ENCODE measurements around the gene GALNT6. TPM values are rescaled to one million over a fixed set of nuclear protein-coding genes. Genes with fewer than 3 reads are reported as not detected.

The GALNT6 gene
- total and polyA plus RNA-seq, 11 donors: 0.08 to 8.0 (median 0.77) TPM

DNA sequence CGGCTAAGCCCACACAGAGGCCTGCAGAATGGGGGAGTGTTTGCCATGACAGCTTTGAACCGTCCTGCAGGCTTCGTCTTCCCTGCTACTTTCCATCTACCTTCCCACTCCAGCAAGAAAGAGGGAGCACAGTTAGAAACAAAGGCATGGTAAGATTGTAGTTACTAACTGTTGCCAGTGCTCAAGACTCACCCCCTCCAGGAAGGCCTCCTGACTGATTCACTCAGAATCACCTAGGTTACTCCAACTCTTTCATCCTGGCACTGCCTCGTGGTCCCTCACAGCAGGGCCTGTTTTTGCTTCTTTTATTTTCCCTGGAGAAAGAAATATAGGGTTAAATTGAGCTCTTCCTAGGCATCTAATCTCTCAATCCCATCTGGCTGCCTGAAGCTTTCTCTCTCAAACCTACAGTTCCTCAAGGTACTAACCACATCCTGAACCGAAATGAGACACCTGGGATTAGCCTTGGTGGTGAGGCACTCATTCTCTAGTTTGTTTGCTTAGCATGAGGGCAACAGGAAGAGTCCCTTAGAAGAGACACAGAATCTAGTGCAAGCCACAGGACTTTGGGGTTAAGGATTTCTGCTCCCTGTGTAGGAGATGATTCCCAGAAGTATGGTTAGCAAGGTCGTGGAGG is 7.8 kb downstream of the GALNT6 start:
- 68 to 86% (median 73%) methylated on average over 6 of the region's 6 CpGs for WGBS, 4 donors
- DNase-seq: no peak

DNA sequence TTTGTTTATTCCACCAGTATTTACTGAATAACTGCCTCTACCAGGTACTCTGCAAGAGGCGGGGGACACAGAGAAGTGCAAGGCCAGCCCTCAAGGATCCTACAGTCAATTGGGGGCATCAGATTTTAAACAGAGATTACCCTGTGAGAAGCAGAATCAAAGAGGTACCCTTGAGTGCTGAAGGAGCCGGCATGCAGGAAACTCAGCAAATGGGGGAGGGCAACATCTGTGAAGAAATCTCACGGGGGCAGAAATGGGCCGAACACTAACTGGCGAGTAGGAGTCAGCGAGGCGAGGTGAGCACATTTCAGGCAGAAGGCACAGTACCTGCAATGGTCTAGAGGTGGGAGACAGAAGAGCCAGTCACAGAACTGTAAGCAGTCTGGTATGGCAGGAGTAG is 9.0 kb downstream of the GALNT6 start:
- peaks cover 0 to 24% (median 0%) of the 10 kb centered on the region in 9 donors for H3K36me3 ChIP-seq
- no peak for DNase-seq
- H3K27me3 ChIP-seq: no peaks in the 10 kb centered on the region
- no peak for TF ChIP-seq POLR2A (IDR thresholded peaks at IDR 0.05)
- TF ChIP-seq, protein P1, sequence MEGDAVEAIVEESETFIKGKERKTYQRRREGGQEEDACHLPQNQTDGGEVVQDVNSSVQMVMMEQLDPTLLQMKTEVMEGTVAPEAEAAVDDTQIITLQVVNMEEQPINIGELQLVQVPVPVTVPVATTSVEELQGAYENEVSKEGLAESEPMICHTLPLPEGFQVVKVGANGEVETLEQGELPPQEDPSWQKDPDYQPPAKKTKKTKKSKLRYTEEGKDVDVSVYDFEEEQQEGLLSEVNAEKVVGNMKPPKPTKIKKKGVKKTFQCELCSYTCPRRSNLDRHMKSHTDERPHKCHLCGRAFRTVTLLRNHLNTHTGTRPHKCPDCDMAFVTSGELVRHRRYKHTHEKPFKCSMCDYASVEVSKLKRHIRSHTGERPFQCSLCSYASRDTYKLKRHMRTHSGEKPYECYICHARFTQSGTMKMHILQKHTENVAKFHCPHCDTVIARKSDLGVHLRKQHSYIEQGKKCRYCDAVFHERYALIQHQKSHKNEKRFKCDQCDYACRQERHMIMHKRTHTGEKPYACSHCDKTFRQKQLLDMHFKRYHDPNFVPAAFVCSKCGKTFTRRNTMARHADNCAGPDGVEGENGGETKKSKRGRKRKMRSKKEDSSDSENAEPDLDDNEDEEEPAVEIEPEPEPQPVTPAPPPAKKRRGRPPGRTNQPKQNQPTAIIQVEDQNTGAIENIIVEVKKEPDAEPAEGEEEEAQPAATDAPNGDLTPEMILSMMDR (IDR thresholded peaks at IDR 0.05): no peak
- H3K27ac ChIP-seq: no peak overlapping the region
- intact Hi-C loops (cut with DNase I): no loop called here
- no peak for ATAC-seq
- H3K9me3 ChIP-seq: no peaks in the 10 kb centered on the region
- 83 to 92% (median 89%) methylated on average over 7 of the region's 7 CpGs for WGBS, 4 donors
- peaks cover 0 to 7% (median 0%) of the 10 kb centered on the region in 12 donors for H3K4me1 ChIP-seq
- no peak overlapping the region for H3K4me3 ChIP-seq

More for the DNA sequence above, 7.8 kb downstream of the GALNT6 start:
- intact Hi-C loops (cut with DNase I): no loop called here
- Histone ChIP-seq H3K4me1 (peaks cover 0 to 17% (median 0%) of the 10 kb centered on the region in 12 donors), H3K4me3 (no peak overlapping the region), H3K36me3 (peaks cover 0 to 19% (median 0%) of the 10 kb centered on the region in 9 donors), H3K9me3 (no peaks in the 10 kb centered on the region), H3K27me3 (no peaks in the 10 kb centered on the region), H3K27ac (no peak overlapping the region)
- ATAC-seq: no peak
- TF ChIP-seq, protein P1 (IDR thresholded peaks at IDR 0.05): no peak
- no peak for TF ChIP-seq POLR2A (IDR thresholded peaks at IDR 0.05)

- no peak overlapping the region for H3K27ac ChIP-seq
- no peaks in the 10 kb centered on the region for H3K9me3 ChIP-seq
- H3K36me3 ChIP-seq: peaks cover 0 to 24% (median 0%) of the 10 kb centered on the region in 9 donors
- H3K27me3 ChIP-seq: no peaks in the 10 kb centered on the region
- H3K4me1 ChIP-seq: peaks cover 0 to 7% (median 0%) of the 10 kb centered on the region in 12 donors
- WGBS, 4 donors: 37 to 48% (median 41%) methylated on average over 5 of the region's 5 CpGs
- TF ChIP-seq POLR2A (IDR thresholded peaks at IDR 0.05): no peak
- TF ChIP-seq, protein P1 (IDR thresholded peaks at IDR 0.05): no peak
- H3K4me3 ChIP-seq: no peak overlapping the region
- intact Hi-C loops (cut with DNase I): no loop called here
- ATAC-seq (peak in 2 of 4 donors; percentile 37 to 42), DNase-seq (no peak)
Observed at GRCh38 chr12:51381226-51382079, 9.8 kb downstream of the GALNT6 start.

DNA sequence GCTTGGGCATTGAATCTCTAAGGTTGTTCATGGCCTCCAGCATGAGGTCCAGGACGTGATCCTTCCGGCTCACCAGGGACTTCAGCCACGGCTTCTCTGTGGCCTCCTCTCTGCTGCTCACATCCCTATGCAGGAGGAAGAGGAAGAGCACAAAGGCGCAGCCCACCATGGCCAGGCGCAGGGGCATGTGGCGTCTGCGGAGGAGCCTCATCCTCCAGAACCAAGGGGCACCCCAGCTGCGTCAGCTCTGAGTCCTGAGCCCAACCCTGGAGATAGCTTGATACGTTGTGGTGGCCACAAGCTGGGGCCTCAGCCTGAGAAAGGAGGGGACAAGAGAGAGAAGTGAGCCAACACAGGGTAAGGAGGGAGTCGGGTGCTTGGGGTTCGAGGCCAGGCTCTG is 11.6 kb downstream of the GALNT6 start:
- H3K4me1 ChIP-seq: peaks cover 0 to 7% (median 0%) of the 10 kb centered on the region in 12 donors
- no peak for DNase-seq
- intact Hi-C loops (cut with DNase I): no loop called here
- H3K36me3 ChIP-seq: peaks cover 0 to 24% (median 0%) of the 10 kb centered on the region in 9 donors
- no peaks in the 10 kb centered on the region for H3K27me3 ChIP-seq
- TF ChIP-seq, protein P1 (IDR thresholded peaks at IDR 0.05): no peak
- TF ChIP-seq POLR2A (IDR thresholded peaks at IDR 0.05): no peak
- no peak overlapping the region for H3K4me3 ChIP-seq
- no peak overlapping the region for H3K27ac ChIP-seq
- WGBS, 4 donors: 91 to 98% (median 96%) methylated on average over 11 of the region's 11 CpGs
- H3K9me3 ChIP-seq: no peaks in the 10 kb centered on the region
- no peak for ATAC-seq

Data from heart left ventricle (tissue), 16 donors.